ENCODE results near the gene MCM9.

DNA sequence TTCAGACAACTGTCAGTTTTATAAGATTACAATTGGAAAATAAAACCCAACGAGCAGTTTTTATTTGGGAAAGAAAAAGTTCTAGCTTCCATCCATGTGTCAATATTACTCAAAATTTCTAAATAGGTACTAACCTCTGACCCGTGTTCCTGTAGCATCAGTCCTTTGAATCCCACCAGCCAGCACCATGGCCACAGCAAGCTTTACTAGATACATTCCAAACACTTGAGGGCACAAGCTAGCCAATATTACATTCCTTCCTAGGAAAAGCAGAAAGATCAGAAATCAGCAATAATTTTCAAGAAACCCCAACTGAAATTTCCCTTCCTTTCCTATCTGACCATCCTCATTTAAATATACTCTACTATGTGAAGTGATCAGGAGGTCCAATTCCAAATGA is 21.8 kb downstream of the MCM9 start:
- TF ChIP-seq TCF7L2 (IDR thresholded peaks at IDR 0.05; ENCODE audit: borderline replicate concordance, low read depth, low read length) (no peak), ZNF660 (tag by site-specific recombination; IDR thresholded peaks at IDR 0.05) (no peak), ZFP3 (tag by site-specific recombination; IDR thresholded peaks at IDR 0.05; ENCODE audit: low read depth) (no peak), ZNF223 (tag by site-specific recombination; IDR thresholded peaks at IDR 0.05) (no peak), ZNF341 (tag by site-specific recombination; IDR thresholded peaks at IDR 0.05; ENCODE audit: low read depth) (no peak), ZNF350 (tag by site-specific recombination; IDR thresholded peaks at IDR 0.05) (no peak), ZNF514 (tag by site-specific recombination; IDR thresholded peaks at IDR 0.05) (no peak)
- TF ChIP-seq, protein P1, sequence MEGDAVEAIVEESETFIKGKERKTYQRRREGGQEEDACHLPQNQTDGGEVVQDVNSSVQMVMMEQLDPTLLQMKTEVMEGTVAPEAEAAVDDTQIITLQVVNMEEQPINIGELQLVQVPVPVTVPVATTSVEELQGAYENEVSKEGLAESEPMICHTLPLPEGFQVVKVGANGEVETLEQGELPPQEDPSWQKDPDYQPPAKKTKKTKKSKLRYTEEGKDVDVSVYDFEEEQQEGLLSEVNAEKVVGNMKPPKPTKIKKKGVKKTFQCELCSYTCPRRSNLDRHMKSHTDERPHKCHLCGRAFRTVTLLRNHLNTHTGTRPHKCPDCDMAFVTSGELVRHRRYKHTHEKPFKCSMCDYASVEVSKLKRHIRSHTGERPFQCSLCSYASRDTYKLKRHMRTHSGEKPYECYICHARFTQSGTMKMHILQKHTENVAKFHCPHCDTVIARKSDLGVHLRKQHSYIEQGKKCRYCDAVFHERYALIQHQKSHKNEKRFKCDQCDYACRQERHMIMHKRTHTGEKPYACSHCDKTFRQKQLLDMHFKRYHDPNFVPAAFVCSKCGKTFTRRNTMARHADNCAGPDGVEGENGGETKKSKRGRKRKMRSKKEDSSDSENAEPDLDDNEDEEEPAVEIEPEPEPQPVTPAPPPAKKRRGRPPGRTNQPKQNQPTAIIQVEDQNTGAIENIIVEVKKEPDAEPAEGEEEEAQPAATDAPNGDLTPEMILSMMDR (tag by site-specific recombination; IDR thresholded peaks at IDR 0.05): no peak
- TF ChIP-seq, protein P2, sequence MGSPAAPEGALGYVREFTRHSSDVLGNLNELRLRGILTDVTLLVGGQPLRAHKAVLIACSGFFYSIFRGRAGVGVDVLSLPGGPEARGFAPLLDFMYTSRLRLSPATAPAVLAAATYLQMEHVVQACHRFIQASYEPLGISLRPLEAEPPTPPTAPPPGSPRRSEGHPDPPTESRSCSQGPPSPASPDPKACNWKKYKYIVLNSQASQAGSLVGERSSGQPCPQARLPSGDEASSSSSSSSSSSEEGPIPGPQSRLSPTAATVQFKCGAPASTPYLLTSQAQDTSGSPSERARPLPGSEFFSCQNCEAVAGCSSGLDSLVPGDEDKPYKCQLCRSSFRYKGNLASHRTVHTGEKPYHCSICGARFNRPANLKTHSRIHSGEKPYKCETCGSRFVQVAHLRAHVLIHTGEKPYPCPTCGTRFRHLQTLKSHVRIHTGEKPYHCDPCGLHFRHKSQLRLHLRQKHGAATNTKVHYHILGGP (tag by site-specific recombination; IDR thresholded peaks at IDR 0.05): no peak
- TF ChIP-seq, protein P3, sequence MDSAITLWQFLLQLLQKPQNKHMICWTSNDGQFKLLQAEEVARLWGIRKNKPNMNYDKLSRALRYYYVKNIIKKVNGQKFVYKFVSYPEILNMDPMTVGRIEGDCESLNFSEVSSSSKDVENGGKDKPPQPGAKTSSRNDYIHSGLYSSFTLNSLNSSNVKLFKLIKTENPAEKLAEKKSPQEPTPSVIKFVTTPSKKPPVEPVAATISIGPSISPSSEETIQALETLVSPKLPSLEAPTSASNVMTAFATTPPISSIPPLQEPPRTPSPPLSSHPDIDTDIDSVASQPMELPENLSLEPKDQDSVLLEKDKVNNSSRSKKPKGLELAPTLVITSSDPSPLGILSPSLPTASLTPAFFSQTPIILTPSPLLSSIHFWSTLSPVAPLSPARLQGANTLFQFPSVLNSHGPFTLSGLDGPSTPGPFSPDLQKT (IDR thresholded peaks at IDR 0.05; ENCODE audit: borderline replicate concordance, low read depth, low read length): no peak
- TF ChIP-seq, protein P4, sequence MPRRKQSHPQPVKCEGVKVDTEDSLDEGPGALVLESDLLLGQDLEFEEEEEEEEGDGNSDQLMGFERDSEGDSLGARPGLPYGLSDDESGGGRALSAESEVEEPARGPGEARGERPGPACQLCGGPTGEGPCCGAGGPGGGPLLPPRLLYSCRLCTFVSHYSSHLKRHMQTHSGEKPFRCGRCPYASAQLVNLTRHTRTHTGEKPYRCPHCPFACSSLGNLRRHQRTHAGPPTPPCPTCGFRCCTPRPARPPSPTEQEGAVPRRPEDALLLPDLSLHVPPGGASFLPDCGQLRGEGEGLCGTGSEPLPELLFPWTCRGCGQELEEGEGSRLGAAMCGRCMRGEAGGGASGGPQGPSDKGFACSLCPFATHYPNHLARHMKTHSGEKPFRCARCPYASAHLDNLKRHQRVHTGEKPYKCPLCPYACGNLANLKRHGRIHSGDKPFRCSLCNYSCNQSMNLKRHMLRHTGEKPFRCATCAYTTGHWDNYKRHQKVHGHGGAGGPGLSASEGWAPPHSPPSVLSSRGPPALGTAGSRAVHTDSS (tag by site-specific recombination; IDR thresholded peaks at IDR 0.05): no peak
